Ishikawa (cell line): Measurements from ENCODE around the gene HIVEP2.

Source experiments
- CEBPB ChIP-seq: IDR thresholded peaks from 2 replicates; pipeline ENCODE4 v1.6.1; 2012
- CREB1 ChIP-seq: IDR thresholded peaks from 2 replicates; pipeline ENCODE4 v1.6.1; 2012; ENCODE audit warnings: low read depth
- EGR1 ChIP-seq: IDR thresholded peaks from 2 replicates; pipeline ENCODE4 v1.6.1; 2012
- EP300 ChIP-seq: IDR thresholded peaks from 2 replicates; pipeline ENCODE4 v1.6.1; 2012; ENCODE audit warnings: borderline replicate concordance
- FOXM1 ChIP-seq: IDR thresholded peaks from 2 replicates; pipeline ENCODE4 v1.6.1; 2012; ENCODE audit warnings: low read depth, borderline replicate concordance
- MAX ChIP-seq: IDR thresholded peaks from 2 replicates; pipeline ENCODE4 v1.6.1; 2012
- NFIC ChIP-seq: IDR thresholded peaks from 2 replicates; pipeline ENCODE4 v1.6.1; 2012
- RAD21 ChIP-seq: IDR thresholded peaks from 2 replicates; pipeline ENCODE4 v1.6.1; 2012; ENCODE audit warnings: low read depth
- TAF1 ChIP-seq: IDR thresholded peaks from 2 replicates; pipeline ENCODE4 v1.6.1; 2012; ENCODE audit warnings: low read depth, mild to moderate bottlenecking
- TCF12 ChIP-seq: IDR thresholded peaks from 2 replicates; pipeline ENCODE4 v1.6.1; 2012; ENCODE audit warnings: low read depth
- TEAD4 ChIP-seq: IDR thresholded peaks from 2 replicates; pipeline ENCODE4 v1.6.1; 2012
- USF1 ChIP-seq: IDR thresholded peaks from 2 replicates; pipeline ENCODE4 v1.6.1; 2012
- YY1 ChIP-seq: IDR thresholded peaks from 2 replicates; pipeline ENCODE4 v1.6.1; 2012; ENCODE audit warnings: low read depth
- ZBTB7A ChIP-seq: IDR thresholded peaks from 2 replicates; pipeline ENCODE4 v1.6.1; 2012; ENCODE audit warnings: low read depth
- TF ChIP-seq, protein P1 (sequence below): IDR thresholded peaks from 2 replicates; pipeline ENCODE4 v1.6.1; 2012; ENCODE audit warnings: low read depth, mild to moderate bottlenecking

Gene HIVEP2

GRCh38 chr6:142842418-142843261, 102.3 kb downstream of the HIVEP2 start:
- no peak for TF ChIP-seq YY1
- TF ChIP-seq TEAD4 = no peak
- TF ChIP-seq, protein P1, sequence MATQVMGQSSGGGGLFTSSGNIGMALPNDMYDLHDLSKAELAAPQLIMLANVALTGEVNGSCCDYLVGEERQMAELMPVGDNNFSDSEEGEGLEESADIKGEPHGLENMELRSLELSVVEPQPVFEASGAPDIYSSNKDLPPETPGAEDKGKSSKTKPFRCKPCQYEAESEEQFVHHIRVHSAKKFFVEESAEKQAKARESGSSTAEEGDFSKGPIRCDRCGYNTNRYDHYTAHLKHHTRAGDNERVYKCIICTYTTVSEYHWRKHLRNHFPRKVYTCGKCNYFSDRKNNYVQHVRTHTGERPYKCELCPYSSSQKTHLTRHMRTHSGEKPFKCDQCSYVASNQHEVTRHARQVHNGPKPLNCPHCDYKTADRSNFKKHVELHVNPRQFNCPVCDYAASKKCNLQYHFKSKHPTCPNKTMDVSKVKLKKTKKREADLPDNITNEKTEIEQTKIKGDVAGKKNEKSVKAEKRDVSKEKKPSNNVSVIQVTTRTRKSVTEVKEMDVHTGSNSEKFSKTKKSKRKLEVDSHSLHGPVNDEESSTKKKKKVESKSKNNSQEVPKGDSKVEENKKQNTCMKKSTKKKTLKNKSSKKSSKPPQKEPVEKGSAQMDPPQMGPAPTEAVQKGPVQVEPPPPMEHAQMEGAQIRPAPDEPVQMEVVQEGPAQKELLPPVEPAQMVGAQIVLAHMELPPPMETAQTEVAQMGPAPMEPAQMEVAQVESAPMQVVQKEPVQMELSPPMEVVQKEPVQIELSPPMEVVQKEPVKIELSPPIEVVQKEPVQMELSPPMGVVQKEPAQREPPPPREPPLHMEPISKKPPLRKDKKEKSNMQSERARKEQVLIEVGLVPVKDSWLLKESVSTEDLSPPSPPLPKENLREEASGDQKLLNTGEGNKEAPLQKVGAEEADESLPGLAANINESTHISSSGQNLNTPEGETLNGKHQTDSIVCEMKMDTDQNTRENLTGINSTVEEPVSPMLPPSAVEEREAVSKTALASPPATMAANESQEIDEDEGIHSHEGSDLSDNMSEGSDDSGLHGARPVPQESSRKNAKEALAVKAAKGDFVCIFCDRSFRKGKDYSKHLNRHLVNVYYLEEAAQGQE = no peak
- no peak for TF ChIP-seq ZBTB7A
- TF ChIP-seq CREB1 = no peak
- TF ChIP-seq FOXM1 = no peak
- no peak for TF ChIP-seq EGR1

DNA sequence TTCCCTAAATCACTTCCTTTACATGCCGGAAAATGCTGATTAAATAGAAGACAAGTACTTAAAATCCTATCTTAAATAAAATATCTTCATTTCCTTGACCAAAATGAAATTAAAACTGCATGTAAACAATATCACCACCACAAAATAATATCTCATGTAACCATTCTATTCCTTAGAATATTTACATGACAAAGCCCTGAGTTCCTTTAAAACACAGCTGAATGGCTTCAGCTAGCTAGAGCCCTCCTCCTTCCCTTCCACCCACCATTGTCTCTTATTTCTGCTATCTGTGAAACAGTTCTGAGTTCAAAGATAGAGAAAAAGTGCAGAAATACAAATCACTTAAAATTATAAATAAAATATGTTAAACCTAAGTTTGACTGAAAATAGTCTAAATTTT, 103.1 kb downstream of the HIVEP2 start:
- TF ChIP-seq CEBPB (no peak), EGR1 (no peak), NFIC (no peak), FOXM1 (no peak), TAF1 (no peak), YY1 (no peak), ZBTB7A (no peak), TEAD4 (no peak), CREB1 (no peak), TCF12 (no peak), RAD21 (no peak)
- TF ChIP-seq, protein P1 = no peak

GRCh38 chr6:142839686-142840040, 105.3 kb downstream of the HIVEP2 start:
- no peak for TF ChIP-seq CEBPB
- TF ChIP-seq EGR1 = no peak
- no peak for TF ChIP-seq NFIC
- TF ChIP-seq CREB1 = no peak
- TF ChIP-seq EP300 = no peak
- no peak for TF ChIP-seq TEAD4
- TF ChIP-seq RAD21 = no peak
- no peak for TF ChIP-seq ZBTB7A
- no peak for TF ChIP-seq TAF1
- no peak for TF ChIP-seq USF1
- TF ChIP-seq, protein P1 = no peak
- no peak for TF ChIP-seq MAX
- TF ChIP-seq FOXM1 = no peak
- no peak for TF ChIP-seq YY1
- no peak for TF ChIP-seq TCF12

GRCh38 chr6:142838821-142839685, 105.9 kb downstream of the HIVEP2 start:
- no peak for TF ChIP-seq EGR1
- no peak for TF ChIP-seq YY1

DNA sequence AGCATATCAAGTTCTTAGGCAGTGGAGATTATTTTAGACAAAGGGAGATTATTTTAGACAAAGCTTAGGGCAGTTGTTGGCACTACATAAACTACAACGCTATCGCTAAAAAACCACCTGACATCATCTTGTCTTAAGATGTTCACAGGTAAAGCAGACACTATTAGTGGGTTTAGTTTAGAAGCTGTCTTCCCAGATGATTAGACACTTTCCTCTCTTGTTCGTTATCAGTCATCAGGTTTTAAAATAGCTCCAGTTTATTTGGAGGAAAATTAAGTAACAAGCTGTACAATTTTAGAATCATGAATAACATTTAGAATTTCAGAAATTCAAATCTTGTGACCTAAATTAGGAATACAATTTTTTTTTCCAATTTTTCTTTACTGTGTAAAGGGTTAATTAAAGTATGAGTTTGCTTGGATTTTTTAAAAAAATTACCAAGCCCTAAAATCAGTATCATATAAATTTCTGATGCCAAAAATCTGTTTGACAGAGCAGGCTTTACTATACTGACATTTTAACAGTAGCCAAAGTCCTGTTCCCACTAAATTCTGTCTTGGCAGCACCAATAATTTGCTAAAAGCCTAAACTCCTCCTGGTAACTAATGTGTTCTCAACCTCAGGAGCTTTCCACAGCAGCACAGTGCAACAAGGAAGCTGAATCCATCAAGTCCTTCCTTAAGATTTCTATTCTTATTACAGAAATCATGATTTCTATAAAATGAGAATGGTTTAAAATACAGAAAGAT, 109.0 kb downstream of the HIVEP2 start:
- TF ChIP-seq NFIC = no peak
- TF ChIP-seq EGR1 = no peak
- no peak for TF ChIP-seq EP300
- no peak for TF ChIP-seq YY1
- no peak for TF ChIP-seq USF1
- TF ChIP-seq RAD21 = no peak
- TF ChIP-seq CREB1 = no peak
- TF ChIP-seq TEAD4 = no peak
- TF ChIP-seq CEBPB = no peak
- no peak for TF ChIP-seq TAF1
- no peak for TF ChIP-seq ZBTB7A
- TF ChIP-seq, protein P1 = no peak
- TF ChIP-seq MAX = no peak
- no peak for TF ChIP-seq FOXM1
- no peak for TF ChIP-seq TCF12
